Bronchial epithelial cell (primary cell): ENCODE data around the gene TTBK1. TPM values are rescaled to one million over a fixed set of nuclear protein-coding genes. Genes with fewer than 3 reads are reported as not detected.

Experiments
- DNase-seq: peaks from one replicate; pipeline ENCODE4 v3.0.0-alpha.2; 2010; ENCODE audit warnings: low read depth
- FAIRE-seq: peaks from 2 replicates; lab custom pipeline; 2011; peaks lifted over from hg19 to GRCh38; lab: Jason Lieb, UNC
- H3K27me3 ChIP-seq: 2 replicates; pipeline ENCODE4 v1.5.1; 2011; ENCODE audit warnings: low read length; ENCODE audit not compliant: control insufficient read depth, insufficient read depth
- H3K36me3 ChIP-seq: 2 replicates; pipeline ENCODE4 v1.5.1; 2011; ENCODE audit warnings: low read length; ENCODE audit not compliant: control insufficient read depth, insufficient read depth
- H3K4me3 ChIP-seq: 2 replicates; pipeline ENCODE4 v1.5.1; 2011; ENCODE audit warnings: mild to moderate bottlenecking, low read depth, low read length, control low read depth
- total RNA-seq: library from RNA; depleted of rRNA; stranded (reverse); fragments of >200 nt; gene quantifications from 2 replicates; pipeline ENCODE4 v1.2.1, GENCODE V29; 2014
- TF ChIP-seq, protein P1 (sequence below): IDR thresholded peaks from 2 replicates; pipeline ENCODE4 v1.5.1; 2011; ENCODE audit warnings: mild to moderate bottlenecking, moderate library complexity, low read length, control low read depth, inconsistent platforms; ENCODE audit not compliant: insufficient read depth, severe bottlenecking

The TTBK1 gene
- total RNA-seq, 1 donor from 2014 or later, result not detected

DNA sequence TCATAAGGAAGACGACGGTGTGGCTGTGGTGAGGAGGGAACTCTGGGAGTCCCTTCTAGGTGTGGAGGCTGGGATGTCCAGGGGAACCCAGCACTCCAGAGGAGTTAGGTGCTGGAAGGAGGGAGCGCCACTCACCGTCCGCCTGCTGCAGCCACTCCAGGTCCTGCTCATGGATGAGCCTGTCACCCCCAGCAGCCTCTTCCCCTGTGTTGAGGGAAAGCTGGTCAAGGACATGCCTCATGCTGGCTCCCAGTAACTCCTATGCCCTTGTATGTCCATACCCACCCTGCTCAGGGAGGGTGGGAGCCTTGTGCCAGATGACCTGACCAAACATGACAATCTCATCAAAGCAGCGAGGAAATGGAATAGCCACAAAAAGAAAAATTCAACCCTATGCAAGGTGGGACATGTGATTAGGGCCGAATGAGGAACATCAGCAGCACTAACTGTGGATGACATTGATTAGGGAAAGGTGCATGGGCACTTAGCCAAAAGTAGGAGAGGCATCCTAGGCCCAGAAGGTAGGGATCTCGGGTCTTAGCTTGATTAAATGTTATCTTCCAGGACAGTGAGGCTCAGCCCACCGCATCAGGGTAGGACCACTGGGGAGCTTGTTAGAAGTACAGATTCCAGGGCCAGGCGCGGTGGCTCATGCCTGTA lies 17.0 kb upstream of the TTBK1 start:
- TF ChIP-seq, protein P1, sequence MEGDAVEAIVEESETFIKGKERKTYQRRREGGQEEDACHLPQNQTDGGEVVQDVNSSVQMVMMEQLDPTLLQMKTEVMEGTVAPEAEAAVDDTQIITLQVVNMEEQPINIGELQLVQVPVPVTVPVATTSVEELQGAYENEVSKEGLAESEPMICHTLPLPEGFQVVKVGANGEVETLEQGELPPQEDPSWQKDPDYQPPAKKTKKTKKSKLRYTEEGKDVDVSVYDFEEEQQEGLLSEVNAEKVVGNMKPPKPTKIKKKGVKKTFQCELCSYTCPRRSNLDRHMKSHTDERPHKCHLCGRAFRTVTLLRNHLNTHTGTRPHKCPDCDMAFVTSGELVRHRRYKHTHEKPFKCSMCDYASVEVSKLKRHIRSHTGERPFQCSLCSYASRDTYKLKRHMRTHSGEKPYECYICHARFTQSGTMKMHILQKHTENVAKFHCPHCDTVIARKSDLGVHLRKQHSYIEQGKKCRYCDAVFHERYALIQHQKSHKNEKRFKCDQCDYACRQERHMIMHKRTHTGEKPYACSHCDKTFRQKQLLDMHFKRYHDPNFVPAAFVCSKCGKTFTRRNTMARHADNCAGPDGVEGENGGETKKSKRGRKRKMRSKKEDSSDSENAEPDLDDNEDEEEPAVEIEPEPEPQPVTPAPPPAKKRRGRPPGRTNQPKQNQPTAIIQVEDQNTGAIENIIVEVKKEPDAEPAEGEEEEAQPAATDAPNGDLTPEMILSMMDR, result no peak
- no peak for FAIRE-seq
- DNase-seq, result no peak

DNA sequence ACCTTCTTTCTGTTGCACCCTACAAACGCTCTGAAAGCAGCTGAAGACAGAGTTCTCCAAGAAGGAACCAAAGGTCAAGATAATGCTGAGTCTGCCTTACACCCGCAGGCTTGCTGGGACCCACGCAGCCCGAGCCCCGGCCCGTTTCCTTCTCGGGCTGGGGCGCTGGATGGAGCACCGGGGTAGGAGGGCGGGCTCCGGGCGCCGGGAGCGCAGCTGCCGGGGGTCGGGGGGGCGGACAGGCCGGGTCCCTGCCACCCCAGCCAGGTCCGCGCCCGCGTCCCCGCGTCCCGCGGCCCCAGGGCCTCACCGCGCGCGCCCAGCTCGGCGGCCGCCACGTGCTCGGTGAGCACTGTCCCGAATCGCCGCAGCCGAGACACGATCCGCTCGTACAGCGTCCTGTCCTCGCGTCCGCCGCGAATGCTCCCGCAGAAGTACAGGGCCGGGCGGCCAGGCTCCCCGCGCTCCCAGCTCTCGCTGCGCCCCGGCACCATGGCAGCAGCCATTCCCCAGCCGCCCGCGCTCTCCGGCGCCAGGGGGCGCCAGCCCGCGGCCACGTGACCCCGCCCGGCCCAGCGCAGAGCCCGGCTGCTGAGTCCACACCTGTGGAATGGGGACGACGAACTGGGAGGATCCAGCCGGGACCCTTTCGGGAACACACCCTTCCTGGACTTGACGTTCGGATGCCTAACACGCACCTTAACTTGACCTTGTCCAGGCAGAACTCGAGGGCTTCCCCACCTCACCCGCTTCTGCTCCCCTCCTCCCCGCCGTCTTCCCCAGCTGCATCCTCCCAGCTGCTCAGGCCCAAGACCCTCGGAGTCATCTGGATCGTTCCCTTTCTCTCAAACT lies 14.1 kb upstream of the TTBK1 start, which contains the start of gene DNPH1:
DNPH1 (minus strand) TSS at position 531 of the 852 bp plus-strand sequence; CDS start at position 506, 25 bp downstream.
- Histone ChIP-seq H3K27me3 (peaks cover 2% of the 10 kb centered on the region), H3K36me3 (peaks cover 2% of the 10 kb centered on the region), H3K4me3 (peak within 1 kb of the TSS; percentile 54)
- no peak for FAIRE-seq
- TF ChIP-seq, protein P1, result peak; percentile 81
- DNase-seq, result peak; percentile 53

More for the DNA sequence above, 17.0 kb upstream of the TTBK1 start:
- H3K27me3 ChIP-seq, result peaks cover 2% of the 10 kb centered on the region
- no peak overlapping the region for H3K4me3 ChIP-seq
- H3K36me3 ChIP-seq, result peaks cover 11% of the 10 kb centered on the region

DNA sequence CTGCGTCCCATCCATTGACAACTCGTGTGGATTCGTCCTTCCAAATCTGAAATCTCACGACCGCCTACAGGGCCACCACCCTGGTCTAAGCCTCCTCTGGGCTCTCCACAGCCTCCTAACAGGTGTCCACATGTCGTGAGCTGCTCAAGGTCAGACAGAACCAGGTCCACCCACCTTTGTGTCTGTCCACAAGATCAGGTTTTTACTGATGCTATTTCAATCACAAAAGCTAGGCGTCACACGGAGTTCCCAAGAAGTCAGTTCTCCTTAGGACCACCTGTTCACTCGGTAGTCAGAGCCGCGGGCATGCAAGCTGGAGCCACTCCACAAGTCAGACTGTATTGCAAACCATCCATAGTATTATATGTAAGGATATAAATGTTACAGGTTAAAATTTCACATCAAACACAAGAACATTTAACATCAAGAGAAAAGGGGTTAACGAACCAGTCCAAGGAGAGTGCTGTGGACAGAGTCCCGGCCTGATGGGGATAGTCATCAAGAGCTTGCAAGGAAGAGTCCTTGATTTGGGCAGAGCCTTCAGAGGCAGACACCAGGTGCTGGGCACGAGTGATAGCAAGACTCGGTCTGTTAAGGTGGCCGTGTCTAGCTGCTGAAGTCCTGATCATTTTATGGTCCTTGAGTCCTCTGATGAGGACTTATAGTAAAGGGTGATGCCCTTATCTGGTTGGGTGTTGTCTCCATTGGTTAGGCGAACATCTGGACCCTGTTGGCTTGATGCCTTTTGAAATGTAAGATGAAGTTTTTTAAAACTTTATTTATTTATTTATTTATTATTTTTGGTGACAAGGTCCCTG lies 13.3 kb upstream of the TTBK1 start:
- Histone ChIP-seq H3K4me3 (no peak overlapping the region), H3K36me3 (peaks cover 2% of the 10 kb centered on the region), H3K27me3 (peaks cover 2% of the 10 kb centered on the region)
- TF ChIP-seq, protein P1, result no peak
- FAIRE-seq (no peak), DNase-seq (no peak)

DNA sequence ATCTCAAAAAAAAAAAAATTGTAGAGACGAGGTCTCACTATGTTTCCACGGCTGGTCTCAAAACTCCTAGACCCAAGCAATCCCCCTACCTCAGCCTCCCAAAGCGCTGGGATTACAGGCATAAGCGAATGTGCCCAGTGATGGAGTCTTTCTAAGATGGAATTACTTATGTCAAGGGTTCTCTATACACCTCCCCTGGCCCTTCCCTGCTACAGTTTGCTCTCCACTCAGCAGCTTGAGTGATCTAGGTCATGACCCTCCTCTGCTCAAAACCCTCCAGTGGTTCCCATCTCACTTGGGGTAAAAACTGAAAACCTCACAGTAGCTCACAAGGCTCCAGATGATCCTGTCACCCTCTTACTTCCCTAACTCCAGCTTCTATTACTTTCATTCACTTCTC lies 12.2 kb upstream of the TTBK1 start:
- peaks cover under 1% of the 10 kb centered on the region for H3K36me3 ChIP-seq
- TF ChIP-seq, protein P1, result no peak
- H3K27me3 ChIP-seq, result peaks cover 2% of the 10 kb centered on the region
- FAIRE-seq (no peak), DNase-seq (no peak)
- no peak overlapping the region for H3K4me3 ChIP-seq

DNA sequence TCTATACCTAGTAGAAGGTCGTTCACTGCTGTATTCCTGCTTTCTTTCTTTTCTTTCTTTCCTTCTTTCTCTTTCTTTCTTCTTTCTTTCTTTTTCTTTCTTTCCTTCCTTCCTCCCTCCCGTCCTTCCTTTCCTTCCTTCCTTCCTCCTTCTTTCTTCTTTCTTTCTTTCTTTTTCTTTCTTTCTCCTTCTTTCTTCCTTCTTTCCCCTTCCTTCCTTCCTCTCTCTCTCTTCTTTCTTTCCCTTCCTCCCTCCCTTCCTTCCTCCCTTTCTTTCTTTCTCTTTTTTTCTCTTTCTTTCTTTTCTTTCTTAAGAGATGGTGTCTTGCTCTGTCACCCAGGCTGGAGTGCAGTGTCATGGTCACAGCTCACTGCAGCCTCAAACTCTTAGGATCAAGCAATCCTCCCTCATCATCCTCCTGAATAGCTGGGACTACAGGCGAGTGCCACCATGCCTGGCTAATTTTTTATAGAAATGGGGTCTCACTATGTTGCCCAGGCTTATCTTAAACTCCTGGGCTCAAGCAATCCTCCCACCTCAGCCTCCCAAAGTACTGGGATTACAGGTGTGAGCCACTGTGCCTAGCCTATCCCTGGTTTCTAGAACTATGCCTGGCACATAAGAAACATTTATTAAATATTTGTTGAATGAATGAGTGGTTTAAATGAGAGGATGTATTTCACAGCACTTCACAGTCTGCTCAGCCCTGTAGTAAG lies 11.4 kb upstream of the TTBK1 start:
- FAIRE-seq, result no peak
- H3K27me3 ChIP-seq, result peaks cover 2% of the 10 kb centered on the region
- H3K4me3 ChIP-seq, result no peak overlapping the region
- no peak for DNase-seq
- TF ChIP-seq, protein P1, result no peak
- H3K36me3 ChIP-seq, result no peaks in the 10 kb centered on the region
